Fibroblast of lung (primary cell): ENCODE results near the gene DLL3.

ENCODE experiments used
- EZH2 ChIP-seq: IDR thresholded peaks from 2 replicates; pipeline ENCODE4 v1.5.1; 2012; ENCODE audit warnings: low read length, control low read depth, mild to moderate bottlenecking; ENCODE audit errors: missing control alignments
- TF ChIP-seq, protein P1 (sequence below), 2 donors: IDR thresholded peaks in 1 of 2; conservative IDR thresholded peaks in 1 of 2; 1 replicate in 1 of 2; 2 replicates in 1 of 2; pipeline ENCODE4 v1.5.1; 2011 to 2012; ENCODE audit warnings: low read length in 2 of 2, control low read depth in 1 of 2, inconsistent platforms in 1 of 2, low read depth in 1 of 2, mild to moderate bottlenecking in 1 of 2

- TF ChIP-seq, protein P1, sequence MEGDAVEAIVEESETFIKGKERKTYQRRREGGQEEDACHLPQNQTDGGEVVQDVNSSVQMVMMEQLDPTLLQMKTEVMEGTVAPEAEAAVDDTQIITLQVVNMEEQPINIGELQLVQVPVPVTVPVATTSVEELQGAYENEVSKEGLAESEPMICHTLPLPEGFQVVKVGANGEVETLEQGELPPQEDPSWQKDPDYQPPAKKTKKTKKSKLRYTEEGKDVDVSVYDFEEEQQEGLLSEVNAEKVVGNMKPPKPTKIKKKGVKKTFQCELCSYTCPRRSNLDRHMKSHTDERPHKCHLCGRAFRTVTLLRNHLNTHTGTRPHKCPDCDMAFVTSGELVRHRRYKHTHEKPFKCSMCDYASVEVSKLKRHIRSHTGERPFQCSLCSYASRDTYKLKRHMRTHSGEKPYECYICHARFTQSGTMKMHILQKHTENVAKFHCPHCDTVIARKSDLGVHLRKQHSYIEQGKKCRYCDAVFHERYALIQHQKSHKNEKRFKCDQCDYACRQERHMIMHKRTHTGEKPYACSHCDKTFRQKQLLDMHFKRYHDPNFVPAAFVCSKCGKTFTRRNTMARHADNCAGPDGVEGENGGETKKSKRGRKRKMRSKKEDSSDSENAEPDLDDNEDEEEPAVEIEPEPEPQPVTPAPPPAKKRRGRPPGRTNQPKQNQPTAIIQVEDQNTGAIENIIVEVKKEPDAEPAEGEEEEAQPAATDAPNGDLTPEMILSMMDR (conservative IDR thresholded peaks at IDR 0.05 in 1 of 2, IDR thresholded peaks at IDR 0.05 in 1 of 2; ENCODE audit: low read depth in 1 of 2, low read length in 2 of 2) = peak; percentile 97
- no peak for TF ChIP-seq EZH2
Observed at GRCh38 chr19:39532233-39533002, 33.7 kb downstream of the DLL3 start, which contains the start of gene EID2B.
